Measurements from ENCODE around the gene KAZN.

- TF ChIP-seq HDGF (IDR thresholded peaks at IDR 0.05; ENCODE audit: borderline replicate concordance) = no peak
- TF ChIP-seq ELF4 (IDR thresholded peaks at IDR 0.05) = no peak
- TF ChIP-seq LEF1 (IDR thresholded peaks at IDR 0.05; ENCODE audit: borderline replicate concordance) = no peak
Measured at GRCh38 chr1:14626869-14627607, 28.6 kb downstream of the KAZN start.

Data from HEK293T (cell line).